ENCODE data around the gene MACF1. TPM values are rescaled to one million over a fixed set of nuclear protein-coding genes. Genes with fewer than 3 reads are reported as not detected.
A peak's percentile ranks its signal among the peaks of the same experiment; 100 is the strongest.
"Not testable (repeated sequence)": the region's sequence is repeated elsewhere in the genome, so short reads cannot be mapped to it uniquely, and the experiment has no call there.

The MACF1 gene
- total RNA-seq, 4 donors from 2014 or later = 187 to 436 (median 261) TPM

DNA sequence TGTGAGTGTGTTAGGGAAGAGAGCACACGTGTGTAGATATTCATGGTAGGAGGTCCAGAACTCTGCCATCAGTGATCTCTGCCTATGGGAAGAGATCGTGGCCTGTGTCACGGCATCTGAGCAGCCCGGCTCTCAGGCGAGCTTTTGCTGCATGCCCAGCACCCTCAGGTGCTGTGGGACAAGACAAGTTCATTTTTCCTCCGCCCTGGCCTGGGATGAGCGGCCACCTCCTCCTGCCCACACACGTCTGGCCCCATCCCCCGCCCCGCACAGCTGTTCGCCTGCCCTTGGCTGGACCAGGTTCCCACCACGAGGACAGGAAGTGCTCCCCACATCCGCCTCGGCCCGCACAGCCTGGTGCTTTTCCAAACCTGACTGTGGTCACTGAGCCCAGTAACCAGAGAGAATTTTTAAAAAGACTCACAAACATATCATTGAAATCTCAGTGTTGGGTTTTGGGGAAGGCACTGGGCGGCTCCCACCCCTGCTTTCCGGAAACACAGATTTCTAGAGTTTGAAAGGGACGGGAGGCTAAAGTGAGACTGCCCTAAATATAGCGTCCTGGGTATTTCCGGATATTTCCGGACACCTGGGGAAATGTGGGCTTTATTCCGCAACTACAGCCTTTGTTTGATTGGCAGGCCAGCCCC is 305.0 kb downstream of the MACF1 start:
- no peaks in the 10 kb centered on the region for H3K4me1 ChIP-seq
- TF ChIP-seq POLR2A (IDR thresholded peaks at IDR 0.05) = no peak
- TF ChIP-seq, protein P1, sequence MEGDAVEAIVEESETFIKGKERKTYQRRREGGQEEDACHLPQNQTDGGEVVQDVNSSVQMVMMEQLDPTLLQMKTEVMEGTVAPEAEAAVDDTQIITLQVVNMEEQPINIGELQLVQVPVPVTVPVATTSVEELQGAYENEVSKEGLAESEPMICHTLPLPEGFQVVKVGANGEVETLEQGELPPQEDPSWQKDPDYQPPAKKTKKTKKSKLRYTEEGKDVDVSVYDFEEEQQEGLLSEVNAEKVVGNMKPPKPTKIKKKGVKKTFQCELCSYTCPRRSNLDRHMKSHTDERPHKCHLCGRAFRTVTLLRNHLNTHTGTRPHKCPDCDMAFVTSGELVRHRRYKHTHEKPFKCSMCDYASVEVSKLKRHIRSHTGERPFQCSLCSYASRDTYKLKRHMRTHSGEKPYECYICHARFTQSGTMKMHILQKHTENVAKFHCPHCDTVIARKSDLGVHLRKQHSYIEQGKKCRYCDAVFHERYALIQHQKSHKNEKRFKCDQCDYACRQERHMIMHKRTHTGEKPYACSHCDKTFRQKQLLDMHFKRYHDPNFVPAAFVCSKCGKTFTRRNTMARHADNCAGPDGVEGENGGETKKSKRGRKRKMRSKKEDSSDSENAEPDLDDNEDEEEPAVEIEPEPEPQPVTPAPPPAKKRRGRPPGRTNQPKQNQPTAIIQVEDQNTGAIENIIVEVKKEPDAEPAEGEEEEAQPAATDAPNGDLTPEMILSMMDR (IDR thresholded peaks at IDR 0.05) = no peak
- peak overlapping the region in 1 of 4 donors; percentile 49 for H3K27ac ChIP-seq
- peak; percentile 44 to 77 (median 44) for DNase-seq
- no peaks in the 10 kb centered on the region for H3K27me3 ChIP-seq
- no peak overlapping the region for H3K4me3 ChIP-seq
- no peaks in the 10 kb centered on the region for H3K36me3 ChIP-seq
- no peaks in the 10 kb centered on the region for H3K9me3 ChIP-seq

DNA sequence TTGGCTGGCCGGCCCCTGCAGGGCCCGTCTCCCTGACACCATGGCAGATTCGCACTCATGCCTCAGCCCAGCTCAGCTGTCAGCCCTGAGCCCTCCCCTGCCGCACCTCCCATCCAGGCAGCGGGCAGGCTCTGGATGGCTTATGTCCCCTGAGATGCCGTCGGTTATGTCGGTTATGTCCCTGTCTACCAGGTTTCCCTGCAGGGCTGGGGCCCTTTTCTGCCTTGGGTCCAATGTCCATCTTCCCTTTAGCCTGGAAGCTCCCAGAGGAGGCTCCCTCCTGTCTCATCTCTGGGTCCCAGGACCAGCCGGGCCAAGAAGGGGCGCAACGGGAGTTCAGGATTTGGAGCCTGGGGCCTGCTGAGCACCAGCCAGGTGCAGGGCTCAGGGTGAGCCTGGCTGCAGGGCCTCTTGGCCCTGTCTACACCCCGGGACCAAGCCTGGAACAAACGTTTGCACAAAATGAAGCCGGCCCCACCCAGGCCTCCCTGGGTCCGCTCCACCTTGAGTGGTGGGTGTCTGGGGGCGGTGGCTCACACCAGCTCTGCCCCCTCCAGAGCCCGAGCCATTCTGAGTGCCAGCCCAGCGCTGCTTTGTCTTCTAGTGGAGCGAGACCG is 306.2 kb downstream of the MACF1 start:
- H3K27me3 ChIP-seq, DNase-seq, H3K4me1 ChIP-seq, H3K36me3 ChIP-seq, H3K9me3 ChIP-seq, H3K4me3 ChIP-seq, H3K27ac ChIP-seq: not testable (repeated sequence)

DNA sequence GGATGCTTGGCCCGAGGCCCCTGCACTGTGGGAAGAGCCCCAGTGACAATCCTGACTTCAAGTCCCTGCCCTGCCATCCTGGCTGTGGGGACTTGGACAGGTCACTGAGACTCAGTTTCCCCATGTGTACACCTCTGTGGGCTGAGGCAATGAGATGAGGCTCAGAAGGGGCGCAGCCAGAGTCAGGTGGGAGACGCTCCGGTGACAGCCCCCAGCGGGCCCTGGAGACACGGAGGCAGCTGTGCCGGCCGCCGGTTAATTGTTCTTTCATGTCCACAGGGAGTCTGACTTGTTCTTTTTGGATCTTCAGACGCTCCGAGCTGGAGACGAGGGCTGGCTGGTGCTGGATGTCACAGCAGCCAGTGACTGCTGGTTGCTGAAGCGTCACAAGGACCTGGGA is 307.0 kb downstream of the MACF1 start:
- not testable (repeated sequence) for H3K27ac ChIP-seq, H3K4me3 ChIP-seq, H3K4me1 ChIP-seq, H3K9me3 ChIP-seq, H3K36me3 ChIP-seq, DNase-seq, H3K27me3 ChIP-seq

DNA sequence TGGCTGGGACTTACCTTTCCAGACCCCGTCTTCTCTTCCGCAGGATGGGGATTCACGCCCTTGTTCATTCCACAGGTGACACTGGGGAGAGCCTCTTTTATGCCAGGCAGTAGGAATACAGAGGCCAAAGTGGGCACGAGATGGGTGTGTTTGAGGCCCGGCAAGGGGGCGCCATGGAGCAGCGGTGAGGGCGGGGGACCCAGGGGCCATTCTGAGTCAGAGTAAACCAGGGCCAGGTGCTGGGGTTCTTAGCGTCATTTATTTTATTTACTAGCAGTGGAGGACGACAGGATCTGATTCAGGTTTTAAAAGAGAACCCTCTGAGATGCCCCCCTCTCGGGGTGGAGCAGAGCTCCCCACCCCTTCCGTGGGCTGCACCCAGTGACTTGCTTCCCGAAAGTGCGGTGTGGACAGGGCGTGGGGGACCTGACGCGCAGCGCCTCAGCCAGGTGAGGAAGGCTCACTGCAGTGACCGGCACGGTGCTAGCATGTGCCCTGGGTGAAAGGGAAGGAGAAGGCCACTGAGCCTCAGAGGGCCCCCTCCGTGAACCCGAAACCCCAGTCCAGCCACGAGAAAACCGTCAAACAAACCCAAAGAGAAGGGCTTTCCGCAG is 307.8 kb downstream of the MACF1 start:
- not testable (repeated sequence) for H3K27me3 ChIP-seq, H3K36me3 ChIP-seq, H3K27ac ChIP-seq, H3K9me3 ChIP-seq, DNase-seq, H3K4me3 ChIP-seq, H3K4me1 ChIP-seq

DNA sequence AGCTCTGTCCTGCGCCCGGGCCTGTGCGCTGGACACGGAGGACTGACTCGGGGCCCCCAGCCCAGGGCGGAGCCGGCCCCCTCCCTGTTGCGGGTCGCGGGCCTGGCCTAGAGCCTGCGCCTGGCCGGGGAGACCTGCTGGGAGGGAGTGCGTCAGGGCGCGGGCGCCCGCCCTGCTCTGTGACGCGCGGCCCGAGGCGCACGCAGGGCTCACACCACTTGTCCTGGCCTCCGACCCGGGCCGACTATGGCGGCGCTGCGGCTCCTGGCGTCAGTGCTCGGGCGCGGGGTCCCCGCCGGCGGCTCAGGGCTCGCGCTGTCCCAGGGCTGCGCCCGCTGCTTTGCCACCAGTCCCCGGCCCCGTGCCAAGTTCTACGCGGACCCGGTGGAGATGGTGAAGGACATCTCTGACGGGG is 310.2 kb downstream of the MACF1 start:
- DNase-seq, H3K36me3 ChIP-seq, H3K9me3 ChIP-seq, H3K4me1 ChIP-seq, H3K27me3 ChIP-seq, H3K27ac ChIP-seq: not testable (repeated sequence)
- H3K4me3 ChIP-seq = peak overlapping the region in 2 of 4 donors; percentile 32 to 43

DNA sequence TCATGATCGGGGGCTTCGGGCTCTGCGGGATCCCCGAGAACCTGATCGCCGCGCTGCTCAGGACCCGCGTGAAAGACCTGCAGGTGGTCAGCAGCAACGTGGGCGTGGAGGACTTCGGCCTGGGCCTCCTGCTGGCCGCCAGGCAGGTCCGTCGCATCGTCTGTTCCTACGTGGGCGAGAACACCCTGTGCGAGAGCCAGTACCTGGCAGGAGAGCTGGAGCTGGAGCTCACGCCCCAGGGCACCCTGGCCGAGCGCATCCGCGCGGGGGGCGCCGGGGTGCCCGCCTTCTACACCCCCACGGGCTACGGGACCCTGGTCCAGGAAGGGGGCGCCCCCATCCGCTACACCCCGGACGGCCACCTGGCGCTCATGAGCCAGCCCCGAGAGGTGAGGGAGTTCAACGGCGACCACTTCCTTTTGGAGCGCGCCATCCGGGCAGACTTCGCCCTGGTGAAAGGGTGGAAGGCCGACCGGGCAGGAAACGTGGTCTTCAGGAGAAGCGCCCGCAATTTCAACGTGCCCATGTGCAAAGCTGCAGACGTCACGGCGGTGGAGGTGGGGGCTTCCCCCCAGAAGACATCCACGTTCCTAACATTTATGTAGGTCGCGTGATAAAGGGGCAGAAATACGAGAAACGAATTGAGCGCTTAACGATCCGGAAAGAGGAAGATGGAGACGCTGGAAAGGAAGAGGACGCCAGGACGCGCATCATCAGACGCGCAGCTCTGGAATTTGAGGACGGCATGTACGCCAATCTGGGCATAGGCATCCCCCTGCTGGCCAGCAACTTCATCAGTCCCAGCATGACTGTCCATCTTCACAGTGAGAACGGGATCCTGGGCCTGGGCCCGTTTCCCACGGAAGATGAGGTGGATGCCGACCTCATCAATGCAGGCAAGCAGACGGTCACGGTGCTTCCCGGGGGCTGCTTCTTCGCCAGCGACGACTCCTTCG is 310.9 kb downstream of the MACF1 start:
- not testable (repeated sequence) for H3K27me3 ChIP-seq, H3K36me3 ChIP-seq, H3K27ac ChIP-seq, DNase-seq, H3K4me1 ChIP-seq, H3K9me3 ChIP-seq
- H3K4me3 ChIP-seq = peak overlapping the region in 3 of 4 donors; percentile 19 to 43 (median 22)

DNA sequence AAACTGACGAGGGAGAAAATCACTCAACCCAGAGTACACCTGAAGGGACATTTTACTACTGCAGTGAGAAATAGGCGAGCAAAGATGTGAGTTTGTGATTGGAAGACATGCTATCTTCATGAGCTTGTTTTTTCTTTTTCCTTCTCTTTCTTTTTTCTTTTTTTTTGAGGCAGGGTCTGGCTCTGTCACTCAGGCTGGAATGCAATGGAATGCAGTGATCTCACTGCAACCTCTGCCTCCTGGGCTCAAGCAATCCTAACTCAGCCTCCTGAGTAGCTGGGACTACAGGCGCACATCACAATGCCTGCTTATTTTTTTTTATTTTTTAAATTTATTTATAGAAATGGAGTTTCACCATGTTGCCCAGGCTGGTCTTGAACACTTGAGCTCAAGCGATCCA is 312.3 kb downstream of the MACF1 start:
- H3K4me3 ChIP-seq, H3K9me3 ChIP-seq: not testable (repeated sequence)

DNA sequence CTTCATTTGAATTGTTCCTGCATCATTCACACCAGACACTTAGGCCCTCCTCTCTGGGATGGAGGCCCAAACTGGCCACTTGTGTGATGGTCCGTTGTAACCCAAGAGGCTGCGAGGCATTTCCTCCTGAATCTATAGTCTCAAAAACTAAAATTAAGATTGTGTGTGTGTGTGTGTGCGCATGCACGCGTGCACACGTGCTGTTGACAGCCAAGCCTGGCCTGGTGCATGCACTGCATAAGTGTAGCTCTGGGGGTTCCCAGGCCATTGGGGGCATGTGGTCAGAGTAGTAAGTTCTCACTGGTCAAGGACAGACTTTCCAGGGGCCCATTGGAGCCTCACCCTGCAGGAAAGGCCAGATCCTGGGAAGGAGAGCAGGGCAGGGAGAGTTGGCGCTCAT is 313.4 kb downstream of the MACF1 start:
- H3K27me3 ChIP-seq, H3K4me1 ChIP-seq, DNase-seq, H3K36me3 ChIP-seq, H3K27ac ChIP-seq, H3K9me3 ChIP-seq, H3K4me3 ChIP-seq: not testable (repeated sequence)

More for the DNA sequence above, 312.3 kb downstream of the MACF1 start:
- not testable (repeated sequence) for H3K4me1 ChIP-seq, H3K36me3 ChIP-seq, H3K27me3 ChIP-seq, H3K27ac ChIP-seq, DNase-seq

DNA sequence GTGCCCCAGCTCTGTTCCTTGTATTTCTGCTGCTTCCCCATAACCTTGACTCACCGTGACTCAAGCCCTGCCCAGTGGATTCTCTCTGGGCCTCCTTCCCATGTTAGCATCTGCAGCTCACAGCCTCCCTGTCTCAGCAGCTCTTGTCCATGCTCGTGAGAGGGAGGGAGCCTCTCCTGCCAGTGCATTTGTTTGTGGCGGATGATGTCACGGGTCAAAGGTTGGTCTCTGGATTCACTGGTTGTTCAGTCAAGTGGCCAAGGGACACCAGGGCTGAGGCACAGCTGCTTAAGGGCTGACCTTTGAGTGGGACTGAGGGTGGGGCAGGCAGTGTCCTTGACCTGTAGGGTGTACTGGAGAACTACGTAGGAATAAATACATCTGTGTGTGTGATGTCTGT is 314.9 kb downstream of the MACF1 start:
- peak in 1 of 3 donors; percentile 82 for DNase-seq
- H3K36me3 ChIP-seq, H3K27me3 ChIP-seq, H3K9me3 ChIP-seq, H3K4me1 ChIP-seq, H3K4me3 ChIP-seq: not testable (repeated sequence)
- peak overlapping the region in 1 of 4 donors; percentile 43 for H3K27ac ChIP-seq

DNA sequence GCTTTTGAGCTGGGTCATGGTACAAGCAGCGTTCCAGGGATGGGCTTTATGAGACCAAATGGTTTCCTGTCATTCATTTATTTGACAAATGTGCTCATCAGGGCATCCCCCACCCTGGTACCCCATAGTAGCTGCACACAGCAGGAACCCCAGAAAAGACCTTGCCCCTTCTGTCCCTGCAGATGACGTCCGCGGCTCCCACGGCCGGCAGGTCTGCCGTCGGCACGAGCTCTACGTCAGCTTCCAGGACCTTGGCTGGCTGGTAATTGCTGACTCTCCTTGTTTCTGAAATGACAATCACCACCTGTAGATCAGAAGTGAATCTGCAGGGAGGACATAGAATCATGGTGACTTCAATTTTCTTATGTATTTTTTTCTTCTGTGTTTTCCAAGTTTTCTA is 317.7 kb downstream of the MACF1 start:
- not testable (repeated sequence) for H3K27ac ChIP-seq, H3K27me3 ChIP-seq, DNase-seq, H3K4me3 ChIP-seq, H3K9me3 ChIP-seq, H3K36me3 ChIP-seq
- peaks cover 0 to 10% (median 2%) of the 10 kb centered on the region in 4 donors for H3K4me1 ChIP-seq
